Stimulated activated CD8-positive, alpha-beta memory T cell treated with anti-CD3 and anti-CD28 coated beads, Interleukin-4, amount 100 ng/mL, for 4 hours (primary cell): ENCODE measurements around the gene PCDHGA7.
"Not testable (repeated sequence)": the region's sequence is repeated elsewhere in the genome, so short reads cannot be mapped to it uniquely, and the experiment has no call there.

Experiments
- DNase-seq, 2 donors: peaks; one replicate each; pipeline ENCODE4 v3.0.0-alpha.2; 2020; ENCODE audit warnings: low read depth in 2 of 2, low spot score in 1 of 2

Gene PCDHGA7

GRCh38 chr5:141397756-141398551 is 15.4 kb downstream of the PCDHGA7 start, which contains the start of gene PCDHGB5:
Gene PCDHGB5, plus strand, starts transcription at chr5:141397947. Its CDS starts 181 bp downstream, at chr5:141398128.
- DNase-seq = not testable (repeated sequence)

GRCh38 chr5:141398608-141399007 is 16.1 kb downstream of the PCDHGA7 start:
- DNase-seq = no peak

- DNase-seq = no peak
These were observed 17.2 kb downstream of the PCDHGA7 start for GRCh38 chr5:141399555-141400258.

- no peak for DNase-seq
These were observed 20.2 kb downstream of the PCDHGA7 start, which contains the start of gene PCDHGA9 for GRCh38 chr5:141402553-141403243. Gene PCDHGA9, plus strand, starts transcription at chr5:141402778. Its CDS starts 175 bp downstream, at chr5:141402953.

- DNase-seq = no peak
These were observed 20.8 kb downstream of the PCDHGA7 start for GRCh38 chr5:141403387-141403786.

- DNase-seq = not testable (repeated sequence)
These were observed 25.4 kb downstream of the PCDHGA7 start, which contains the start of gene PCDHGB6 for GRCh38 chr5:141407790-141408505. Gene PCDHGB6, plus strand, starts transcription at chr5:141408021. Its CDS starts 182 bp downstream, at chr5:141408203.

- no peak for DNase-seq
These were observed 27.2 kb downstream of the PCDHGA7 start for GRCh38 chr5:141409598-141410306.

GRCh38 chr5:141411575-141411974 is 29.0 kb downstream of the PCDHGA7 start:
- DNase-seq = no peak

GRCh38 chr5:141412854-141413539 is 30.5 kb downstream of the PCDHGA7 start, which contains the start of gene PCDHGA10:
Gene PCDHGA10, plus strand, starts transcription at chr5:141412987. Its CDS starts 189 bp downstream, at chr5:141413176.
- no peak for DNase-seq

GRCh38 chr5:141413540-141414069 is 31.1 kb downstream of the PCDHGA7 start:
- DNase-seq = no peak

GRCh38 chr5:141414548-141415274 is 32.2 kb downstream of the PCDHGA7 start:
- not testable (repeated sequence) for DNase-seq

GRCh38 chr5:141415275-141415618 is 32.7 kb downstream of the PCDHGA7 start:
- DNase-seq = not testable (repeated sequence)

- DNase-seq = not testable (repeated sequence)
These were observed 35.1 kb downstream of the PCDHGA7 start, which contains the start of gene PCDHGB7 for GRCh38 chr5:141417494-141418172. Gene PCDHGB7, plus strand, starts transcription at chr5:141417677. Its CDS starts 183 bp downstream, at chr5:141417860.

GRCh38 chr5:141419074-141419880 is 36.7 kb downstream of the PCDHGA7 start:
- no peak for DNase-seq

GRCh38 chr5:141420855-141421488 is 38.4 kb downstream of the PCDHGA7 start, which contains the start of gene PCDHGA11:
Gene PCDHGA11, plus strand, starts transcription at chr5:141421051. Its CDS starts 177 bp downstream, at chr5:141421228.
- no peak for DNase-seq

- no peak for DNase-seq
These were observed 38.9 kb downstream of the PCDHGA7 start for GRCh38 chr5:141421489-141421855.
